ENCODE data around the gene RSPH1. TPM values are rescaled to one million over a fixed set of nuclear protein-coding genes. Genes with fewer than 3 reads are reported as not detected.

RSPH1 gene
- total and polyA plus RNA-seq, 2 of the 8 experiments (the other 6 are each of a cell fraction or from before 2014, with no cell fraction given), result 0.24 TPM; not detected in 1

DNA sequence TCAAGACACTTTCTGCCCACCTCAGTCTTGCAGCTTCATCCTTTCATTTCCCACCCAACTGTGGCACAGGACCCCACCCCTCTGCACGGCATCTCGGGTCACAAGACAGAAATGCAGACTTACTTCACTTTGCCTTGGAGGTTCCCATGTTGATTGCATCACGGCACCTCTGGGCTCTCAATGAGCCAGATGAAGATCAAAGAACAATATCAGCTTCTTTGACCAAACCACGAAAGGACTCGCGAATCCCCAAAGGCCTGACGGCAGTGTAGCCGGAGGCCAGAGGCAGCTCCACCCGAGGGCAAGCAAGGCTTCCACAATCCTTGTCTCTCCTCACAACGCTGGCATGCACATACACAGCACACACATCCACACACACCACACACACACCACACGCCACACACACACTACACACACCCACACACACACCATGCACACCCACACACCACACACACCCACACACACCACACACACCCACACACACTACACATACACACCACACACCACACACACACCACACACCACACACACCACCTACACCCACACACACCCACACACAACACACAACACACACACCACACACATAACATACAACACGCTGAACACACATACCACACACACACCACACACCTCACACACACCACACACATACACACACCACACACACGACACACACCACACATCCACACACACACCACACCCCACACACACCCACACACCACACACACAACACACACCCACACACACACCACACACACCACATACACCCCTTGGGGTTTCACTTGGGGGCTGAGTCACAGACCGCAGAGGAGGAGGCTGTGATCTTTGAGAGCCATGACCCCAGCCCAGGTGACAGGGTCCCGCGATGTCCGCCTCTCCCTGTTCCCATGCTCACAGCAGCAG lies 56.5 kb downstream of the RSPH1 start (continued):
- no peak for TF ChIP-seq JUND (IDR thresholded peaks at IDR 0.05; ENCODE audit: low read length)
- no peak for TF ChIP-seq YY1 (IDR thresholded peaks at IDR 0.05; ENCODE audit: low read depth, low read length)
- no peak for TF ChIP-seq TAF7 (optimal IDR thresholded peaks at IDR 0.05; ENCODE audit: borderline replicate concordance, low read depth, low read length)
- no peak for TF ChIP-seq EZH2 (IDR thresholded peaks at IDR 0.05; ENCODE audit: low read depth, low read length, severe bottlenecking)
- no peak for TF ChIP-seq CHD2 (IDR thresholded peaks at IDR 0.05; ENCODE audit: low read length)
- no peak for TF ChIP-seq USF2 (IDR thresholded peaks at IDR 0.05; ENCODE audit: low read length)
- no peak for TF ChIP-seq CBX5 (IDR thresholded peaks at IDR 0.05; ENCODE audit: low read depth, low read length)
- no peak for TF ChIP-seq TEAD4 (IDR thresholded peaks at IDR 0.05; ENCODE audit: low read depth, low read length)

Measured in H1 (cell line).